OCI-LY3 (cell line): ENCODE measurements around the gene DAGLB.

ENCODE experiments used
- H2AFZ ChIP-seq: fragments of 200-600, 300-600 bp; shearing (Covaris generic); 2 replicates; pipeline ENCODE4 v1.6.0; 2014; ENCODE audit warnings: antibody characterized with exemption, low read depth, low read length
- H3K27ac ChIP-seq: fragments of 200-600, 300-600 bp; sonication (generic); 2 replicates; pipeline ENCODE4 v1.5.1; 2014; ENCODE audit warnings: mild to moderate bottlenecking, low read length, moderate library complexity, mixed read lengths
- H3K27me3 ChIP-seq: fragments of 200-600, 300-600 bp; sonication (generic); 2 replicates; pipeline ENCODE4 v1.6.1; 2014; ENCODE audit warnings: low read depth, low read length, mixed read lengths
- H3K36me3 ChIP-seq: fragments of 200-600, 300-600 bp; sonication (generic); replicated peaks from 2 replicates; pipeline ENCODE3; 2014; ENCODE audit warnings: low read depth, low read length, mixed read lengths
- H3K4me1 ChIP-seq: fragments of 300-600, 200-600 bp; sonication (generic); 2 replicates; pipeline ENCODE4 v1.6.1; 2014; ENCODE audit warnings: low read length, mixed read lengths
- H3K4me2 ChIP-seq: fragments of 200-600, 300-600 bp; sonication (generic); 2 replicates; pipeline ENCODE4 v1.6.1; 2014; ENCODE audit warnings: low read length, mixed read lengths
- H3K4me3 ChIP-seq: fragments of 300-600, 200-600 bp; sonication (generic); 2 replicates; pipeline ENCODE4 v1.5.1; 2014; ENCODE audit warnings: antibody characterized with exemption, mild to moderate bottlenecking, low read length, moderate library complexity
- H3K79me2 ChIP-seq: fragments of 300-600, 200-600 bp; shearing (Covaris generic); 2 replicates; pipeline ENCODE4 v1.6.1; 2014; ENCODE audit warnings: mild to moderate bottlenecking, low read length, mixed read lengths
- H3K9ac ChIP-seq: fragments of 300-600, 200-600 bp; shearing (Covaris generic); 2 replicates; pipeline ENCODE4 v1.6.0; 2014; ENCODE audit warnings: mild to moderate bottlenecking, low read length, moderate library complexity
- H3K9me3 ChIP-seq: fragments of 200-600, 300-600 bp; shearing (Covaris generic); 2 replicates; pipeline ENCODE4 v1.6.1; 2014; ENCODE audit warnings: low read length, mixed read lengths; ENCODE audit not compliant: insufficient read depth
- H4K20me1 ChIP-seq: fragments of 200-600, 300-600 bp; sonication (generic); 2 replicates; pipeline ENCODE4 v1.6.1; 2016; ENCODE audit warnings: low read length, mixed read lengths; ENCODE audit not compliant: insufficient read depth
- CTCF ChIP-seq: fragments of 200-600, 300-600 bp; sonication (generic); IDR thresholded peaks from 2 replicates; pipeline ENCODE4 v1.5.1; 2014; ENCODE audit warnings: antibody characterized with exemption, low read length, low read depth
- EZH2phosphoT487 ChIP-seq: fragments of 200-600 bp; shearing (Covaris generic); IDR thresholded peaks from 2 replicates; pipeline ENCODE4 v1.6.1; 2018; ENCODE audit warnings: antibody characterized with exemption, mixed run types, low read depth

Gene DAGLB

GRCh38 chr7:6430271-6430940, 17.3 kb downstream of the DAGLB start:
- Histone ChIP-seq H3K9ac (no peak overlapping the region), H3K4me3 (no peak overlapping the region), H3K9me3 (no peaks in the 10 kb centered on the region), H3K4me2 (no peak overlapping the region), H2AFZ (no peak overlapping the region), H4K20me1 (no peaks in the 10 kb centered on the region), H3K27me3 (no peaks in the 10 kb centered on the region), H3K79me2 (peaks cover 28% of the 10 kb centered on the region), H3K36me3 (peaks cover 25% of the 10 kb centered on the region), H3K4me1 (peaks cover 47% of the 10 kb centered on the region), H3K27ac (peak overlapping the region; percentile 27; the same call in 1 of the 2 replicates)
- TF ChIP-seq CTCF (peak; percentile 37), EZH2phosphoT487 (no peak)

- Histone ChIP-seq H4K20me1 (no peaks in the 10 kb centered on the region), H3K9me3 (no peaks in the 10 kb centered on the region), H3K27me3 (no peaks in the 10 kb centered on the region), H3K4me2 (peak overlapping the region; percentile 57), H3K36me3 (peaks cover 38% of the 10 kb centered on the region), H3K4me1 (peaks cover 78% of the 10 kb centered on the region), H3K79me2 (peaks cover 17% of the 10 kb centered on the region), H2AFZ (no peak overlapping the region), H3K9ac (peak overlapping the region; percentile 62; the same call in 1 of the 2 replicates), H3K4me3 (no peak overlapping the region), H3K27ac (peak overlapping the region; percentile 99)
- no peak for TF ChIP-seq EZH2phosphoT487
- TF ChIP-seq CTCF: no peak
Observed at GRCh38 chr7:6425948-6426347, 21.8 kb downstream of the DAGLB start.

- peaks cover 45% of the 10 kb centered on the region for H3K36me3 ChIP-seq
- peaks cover 74% of the 10 kb centered on the region for H3K4me1 ChIP-seq
- peaks cover 14% of the 10 kb centered on the region for H3K79me2 ChIP-seq
- H2AFZ ChIP-seq: no peak overlapping the region
- H3K4me2 ChIP-seq: peak overlapping the region; percentile 75
- H4K20me1 ChIP-seq: no peaks in the 10 kb centered on the region
- no peaks in the 10 kb centered on the region for H3K27me3 ChIP-seq
- TF ChIP-seq EZH2phosphoT487 (no peak), CTCF (no peak; the same call in 1 of the 2 replicates)
- no peaks in the 10 kb centered on the region for H3K9me3 ChIP-seq
- peak overlapping the region; percentile 54 for H3K4me3 ChIP-seq
- peak overlapping the region; percentile 82 for H3K9ac ChIP-seq
- H3K27ac ChIP-seq: peak overlapping the region; percentile 99
Observed at GRCh38 chr7:6423942-6424701, 23.6 kb downstream of the DAGLB start.

- Histone ChIP-seq H3K9ac (peak overlapping the region; percentile 26; the same call in 1 of the 2 replicates), H3K79me2 (peaks cover 11% of the 10 kb centered on the region; the same call in 1 of the 2 replicates), H2AFZ (no peak overlapping the region), H3K4me2 (peak overlapping the region; percentile 75; the same call in 1 of the 2 replicates), H3K9me3 (no peaks in the 10 kb centered on the region), H3K4me3 (no peak overlapping the region), H3K27me3 (no peaks in the 10 kb centered on the region), H4K20me1 (no peaks in the 10 kb centered on the region), H3K36me3 (peaks cover 44% of the 10 kb centered on the region), H3K27ac (peak overlapping the region; percentile 99), H3K4me1 (peaks cover 74% of the 10 kb centered on the region)
- no peak for TF ChIP-seq CTCF
- no peak for TF ChIP-seq EZH2phosphoT487
Observed at GRCh38 chr7:6422926-6423632, 24.7 kb downstream of the DAGLB start.
